Astrocyte (in vitro differentiated cells and primary cell): Measurements from ENCODE around the gene AGBL5. TPM values are rescaled to one million over a fixed set of nuclear protein-coding genes. Genes with fewer than 3 reads are reported as not detected.

Experiments used
- DNase-seq: peaks from one replicate; pipeline ENCODE4 v3.0.0-alpha.2; 2010; ENCODE audit warnings: low read depth
- FAIRE-seq: peaks from 2 replicates; lab custom pipeline; 2011; peaks lifted over from hg19 to GRCh38; lab: Jason Lieb, UNC
- H2AFZ ChIP-seq: 2 replicates; pipeline ENCODE4 v1.6.0; 2012; ENCODE audit warnings: low read depth, low read length, inconsistent platforms
- H3K27ac ChIP-seq: 2 replicates; pipeline ENCODE4 v1.5.1; 2011; ENCODE audit warnings: low read depth, low read length, inconsistent platforms
- H3K27me3 ChIP-seq: 2 replicates; pipeline ENCODE4 v1.6.0; 2011; ENCODE audit warnings: low read length, inconsistent platforms; ENCODE audit not compliant: insufficient read depth
- H3K36me3 ChIP-seq: 2 replicates; pipeline ENCODE4 v1.5.1; 2011; ENCODE audit warnings: low read length, inconsistent platforms; ENCODE audit not compliant: insufficient read depth
- H3K4me1 ChIP-seq: 2 replicates; pipeline ENCODE4 v1.5.1; 2011; ENCODE audit warnings: low read length, inconsistent platforms; ENCODE audit not compliant: insufficient read depth
- H3K4me2 ChIP-seq: 2 replicates; pipeline ENCODE4 v1.6.0; 2012; ENCODE audit warnings: low read length, inconsistent platforms
- H3K4me3 ChIP-seq: 2 replicates; pipeline ENCODE4 v1.5.1; 2011; ENCODE audit warnings: low read depth, mild to moderate bottlenecking, low read length, inconsistent platforms; ENCODE audit not compliant: insufficient read depth
- H3K79me2 ChIP-seq: 2 replicates; pipeline ENCODE4 v1.6.0; 2012; ENCODE audit warnings: mild to moderate bottlenecking, low read length, inconsistent platforms; ENCODE audit not compliant: insufficient read depth
- H3K9ac ChIP-seq: 2 replicates; pipeline ENCODE4 v1.6.0; 2012; ENCODE audit warnings: mild to moderate bottlenecking, low read length, inconsistent platforms
- H3K9me3 ChIP-seq: 2 replicates; pipeline ENCODE4 v1.5.1; 2012; ENCODE audit warnings: low read depth, mild to moderate bottlenecking, low read length, inconsistent platforms; ENCODE audit not compliant: insufficient read depth
- H4K20me1 ChIP-seq: 2 replicates; pipeline ENCODE4 v1.6.0; 2012; ENCODE audit warnings: low read length, inconsistent platforms; ENCODE audit not compliant: insufficient read depth
- H3K27ac Mint-ChIP-seq: one replicate; pipeline ENCODE4 v1.8.0; 2021; ENCODE audit warnings: mild to moderate bottlenecking, mixed read lengths; ENCODE audit not compliant: unreplicated experiment
- H3K27me3 Mint-ChIP-seq: one replicate; pipeline ENCODE4 v1.8.0; 2021; ENCODE audit warnings: low read depth, mixed read lengths; ENCODE audit not compliant: unreplicated experiment
- H3K36me3 Mint-ChIP-seq: one replicate; pipeline ENCODE4 v1.8.0; 2021; ENCODE audit warnings: low read depth, mixed read lengths; ENCODE audit not compliant: unreplicated experiment
- H3K4me1 Mint-ChIP-seq: one replicate; pipeline ENCODE4 v1.8.0; 2021; ENCODE audit warnings: low read depth, mixed read lengths; ENCODE audit not compliant: unreplicated experiment
- H3K4me3 Mint-ChIP-seq: one replicate; pipeline ENCODE4 v1.8.0; 2021; ENCODE audit warnings: mild to moderate bottlenecking, moderate library complexity, mixed read lengths; ENCODE audit not compliant: unreplicated experiment
- H3K9me3 Mint-ChIP-seq: one replicate; pipeline ENCODE4 v1.8.0; 2021; ENCODE audit warnings: mild to moderate bottlenecking, mixed read lengths; ENCODE audit not compliant: unreplicated experiment
- CTCF ChIP-seq: IDR thresholded peaks from 2 replicates; pipeline ENCODE4 v1.5.1; 2011; ENCODE audit warnings: low read depth, mild to moderate bottlenecking, inconsistent platforms, low read length, moderate library complexity; ENCODE audit not compliant: insufficient read depth
- EZH2 ChIP-seq: IDR thresholded peaks from 2 replicates; pipeline ENCODE4 v1.6.1; 2012; ENCODE audit warnings: mild to moderate bottlenecking, low read length, inconsistent platforms; ENCODE audit not compliant: insufficient read depth
- total RNA-seq: library from RNA; stranded (reverse); gene quantifications from 2 replicates; pipeline ENCODE4 v1.2.1, GENCODE V29; 2021

Gene AGBL5
- total RNA-seq, 1 donor from 2014 or later = 20.7 TPM

GRCh38 chr2:27083410-27084296 lies 32.2 kb downstream of the AGBL5 start:
- H3K4me1 Mint-ChIP-seq = peaks cover 12% of the 10 kb centered on the region
- peaks cover 10% of the 10 kb centered on the region for H3K27me3 Mint-ChIP-seq
- Histone ChIP-seq H3K9me3 (no peaks in the 10 kb centered on the region), H3K36me3 (peaks cover 2% of the 10 kb centered on the region), H3K27me3 (no peaks in the 10 kb centered on the region), H3K4me1 (peaks cover 47% of the 10 kb centered on the region), H3K9ac (no peak overlapping the region), H2AFZ (no peak overlapping the region), H3K4me2 (no peak overlapping the region), H4K20me1 (peaks cover 11% of the 10 kb centered on the region), H3K4me3 (no peak overlapping the region), H3K79me2 (peaks cover 20% of the 10 kb centered on the region), H3K27ac (no peak overlapping the region)
- no peaks in the 10 kb centered on the region for H3K36me3 Mint-ChIP-seq
- H3K9me3 Mint-ChIP-seq = no peaks in the 10 kb centered on the region
- no peak for FAIRE-seq
- H3K27ac Mint-ChIP-seq = no peak overlapping the region
- H3K4me3 Mint-ChIP-seq = peak overlapping the region; percentile 50
- DNase-seq = no peak
- TF ChIP-seq CTCF (no peak), EZH2 (no peak)

- Histone ChIP-seq H3K79me2 (peaks cover 12% of the 10 kb centered on the region), H3K4me1 (peaks cover 39% of the 10 kb centered on the region), H3K4me3 (no peak overlapping the region), H3K27me3 (no peaks in the 10 kb centered on the region), H3K27ac (no peak overlapping the region), H4K20me1 (peaks cover 11% of the 10 kb centered on the region), H3K36me3 (peaks cover 2% of the 10 kb centered on the region), H3K9ac (no peak overlapping the region), H2AFZ (no peak overlapping the region), H3K9me3 (no peaks in the 10 kb centered on the region), H3K4me2 (peak overlapping the region; percentile 91)
- H3K4me3 Mint-ChIP-seq = peak overlapping the region; percentile 64
- no peak for FAIRE-seq
- H3K27ac Mint-ChIP-seq = no peak overlapping the region
- peaks cover 12% of the 10 kb centered on the region for H3K4me1 Mint-ChIP-seq
- DNase-seq = no peak
- no peaks in the 10 kb centered on the region for H3K9me3 Mint-ChIP-seq
- H3K36me3 Mint-ChIP-seq = no peaks in the 10 kb centered on the region
- TF ChIP-seq CTCF (no peak), EZH2 (no peak)
- peaks cover 13% of the 10 kb centered on the region for H3K27me3 Mint-ChIP-seq
These were observed 33.0 kb downstream of the AGBL5 start for GRCh38 chr2:27084297-27085061.
